ENCODE measurements around the gene UTF1.

DNA sequence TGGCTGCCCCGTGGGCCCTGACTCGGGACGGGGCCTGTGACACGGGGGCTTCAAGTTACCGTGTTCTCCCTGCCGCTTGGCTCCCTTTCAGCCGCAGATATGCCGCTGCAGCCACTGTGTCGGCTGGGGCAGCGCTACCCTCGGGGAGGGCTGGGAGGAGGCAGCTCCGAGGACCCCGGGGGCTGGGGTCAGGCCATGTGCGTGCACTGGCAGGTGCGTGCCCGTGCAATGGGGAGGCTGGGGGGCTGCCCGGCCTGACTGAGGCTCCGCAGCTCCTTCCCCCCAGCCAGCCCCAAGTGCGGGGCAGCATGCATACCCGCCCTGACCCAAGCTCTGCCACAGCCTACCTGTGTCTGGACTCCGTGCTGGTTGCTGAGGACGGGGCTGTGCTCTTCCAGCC, 40.8 kb upstream of the UTF1 start:
- TF ChIP-seq EZH2phosphoT487 (IDR thresholded peaks at IDR 0.05; ENCODE audit: insufficient read depth, low read depth) (no peak), EZH2 (IDR thresholded peaks at IDR 0.05; ENCODE audit: insufficient read depth, poor library complexity, severe bottlenecking) (no peak)

All from GM23248 (cell line).